Measurements from ENCODE around the gene VAV2.

VAV2 gene

GRCh38 chr9:133819923-133820322 is 172.2 kb downstream of the VAV2 start:
- H3K4me1 ChIP-seq (ENCODE audit: control insufficient read depth, insufficient read depth, low read length): peaks cover 16% of the 10 kb centered on the region
- H3K4me3 ChIP-seq (ENCODE audit: low read depth, low read length): no peak overlapping the region
- H3K9ac ChIP-seq (ENCODE audit: low read depth, low read length): no peak overlapping the region
- H3K27me3 ChIP-seq (ENCODE audit: control insufficient read depth, insufficient read depth, low read length): no peaks in the 10 kb centered on the region
- no peaks in the 10 kb centered on the region for H3K9me3 ChIP-seq (ENCODE audit: control insufficient read depth, insufficient read depth, low read length)
- no peaks in the 10 kb centered on the region for H3K36me3 ChIP-seq (ENCODE audit: control insufficient read depth, insufficient read depth, low read length)
- H3K27ac ChIP-seq (ENCODE audit: low read depth, low read length): no peak overlapping the region

GRCh38 chr9:133818444-133818843 is 173.7 kb downstream of the VAV2 start:
- no peak overlapping the region for H3K9ac ChIP-seq (ENCODE audit: low read depth, low read length)
- no peaks in the 10 kb centered on the region for H3K27me3 ChIP-seq (ENCODE audit: control insufficient read depth, insufficient read depth, low read length)
- no peaks in the 10 kb centered on the region for H3K36me3 ChIP-seq (ENCODE audit: control insufficient read depth, insufficient read depth, low read length)
- H3K4me3 ChIP-seq (ENCODE audit: low read depth, low read length): no peak overlapping the region
- no peak overlapping the region for H3K27ac ChIP-seq (ENCODE audit: low read depth, low read length)
- H3K9me3 ChIP-seq (ENCODE audit: control insufficient read depth, insufficient read depth, low read length): no peaks in the 10 kb centered on the region
- peaks cover 2% of the 10 kb centered on the region; the same call in 1 of the 2 replicates for H3K4me1 ChIP-seq (ENCODE audit: control insufficient read depth, insufficient read depth, low read length)

- no peaks in the 10 kb centered on the region for H3K27me3 ChIP-seq (ENCODE audit: control insufficient read depth, insufficient read depth, low read length)
- no peak overlapping the region for H3K9ac ChIP-seq (ENCODE audit: low read depth, low read length)
- H3K4me1 ChIP-seq (ENCODE audit: control insufficient read depth, insufficient read depth, low read length): no peaks in the 10 kb centered on the region
- H3K36me3 ChIP-seq (ENCODE audit: control insufficient read depth, insufficient read depth, low read length): no peaks in the 10 kb centered on the region
- no peaks in the 10 kb centered on the region for H3K9me3 ChIP-seq (ENCODE audit: control insufficient read depth, insufficient read depth, low read length)
- H3K27ac ChIP-seq (ENCODE audit: low read depth, low read length): no peak overlapping the region
- no peak overlapping the region for H3K4me3 ChIP-seq (ENCODE audit: low read depth, low read length)
Observed at GRCh38 chr9:133815781-133816180, 176.3 kb downstream of the VAV2 start.

GRCh38 chr9:133814586-133815208 is 177.4 kb downstream of the VAV2 start:
- Histone ChIP-seq H3K4me3 (ENCODE audit: low read depth, low read length) (no peak overlapping the region), H3K4me1 (ENCODE audit: control insufficient read depth, insufficient read depth, low read length) (no peaks in the 10 kb centered on the region), H3K27me3 (ENCODE audit: control insufficient read depth, insufficient read depth, low read length) (no peaks in the 10 kb centered on the region), H3K9me3 (ENCODE audit: control insufficient read depth, insufficient read depth, low read length) (no peaks in the 10 kb centered on the region), H3K27ac (ENCODE audit: low read depth, low read length) (no peak overlapping the region), H3K9ac (ENCODE audit: low read depth, low read length) (no peak overlapping the region), H3K36me3 (ENCODE audit: control insufficient read depth, insufficient read depth, low read length) (peaks cover 5% of the 10 kb centered on the region; the same call in 1 of the 2 replicates)

- no peak overlapping the region for H3K27ac ChIP-seq (ENCODE audit: low read depth, low read length)
Observed at GRCh38 chr9:133813749-133814585, 178.2 kb downstream of the VAV2 start.

GRCh38 chr9:133812941-133813748 is 179.0 kb downstream of the VAV2 start:
- H3K27ac ChIP-seq (ENCODE audit: low read depth, low read length): no peak overlapping the region
- no peak overlapping the region for H3K9ac ChIP-seq (ENCODE audit: low read depth, low read length)

More at GRCh38 chr9:133813749-133814585, 178.2 kb downstream of the VAV2 start:
- Histone ChIP-seq H3K9me3 (ENCODE audit: control insufficient read depth, insufficient read depth, low read length) (no peaks in the 10 kb centered on the region), H3K4me1 (ENCODE audit: control insufficient read depth, insufficient read depth, low read length) (no peaks in the 10 kb centered on the region), H3K27me3 (ENCODE audit: control insufficient read depth, insufficient read depth, low read length) (no peaks in the 10 kb centered on the region), H3K9ac (ENCODE audit: low read depth, low read length) (no peak overlapping the region), H3K4me3 (ENCODE audit: low read depth, low read length) (no peak overlapping the region), H3K36me3 (ENCODE audit: control insufficient read depth, insufficient read depth, low read length) (peaks cover 11% of the 10 kb centered on the region; the same call in 1 of the 2 replicates)

GRCh38 chr9:133812077-133812868 is 179.9 kb downstream of the VAV2 start:
- Histone ChIP-seq H3K4me1 (ENCODE audit: control insufficient read depth, insufficient read depth, low read length) (no peaks in the 10 kb centered on the region), H3K36me3 (ENCODE audit: control insufficient read depth, insufficient read depth, low read length) (peaks cover 27% of the 10 kb centered on the region; the same call in 1 of the 2 replicates), H3K4me3 (ENCODE audit: low read depth, low read length) (no peak overlapping the region), H3K9me3 (ENCODE audit: control insufficient read depth, insufficient read depth, low read length) (no peaks in the 10 kb centered on the region), H3K27me3 (ENCODE audit: control insufficient read depth, insufficient read depth, low read length) (no peaks in the 10 kb centered on the region), H3K27ac (ENCODE audit: low read depth, low read length) (no peak overlapping the region), H3K9ac (ENCODE audit: low read depth, low read length) (no peak overlapping the region)

More at GRCh38 chr9:133812941-133813748, 179.0 kb downstream of the VAV2 start:
- H3K9me3 ChIP-seq (ENCODE audit: control insufficient read depth, insufficient read depth, low read length): no peaks in the 10 kb centered on the region
- H3K36me3 ChIP-seq (ENCODE audit: control insufficient read depth, insufficient read depth, low read length): peaks cover 19% of the 10 kb centered on the region; the same call in 1 of the 2 replicates
- H3K27me3 ChIP-seq (ENCODE audit: control insufficient read depth, insufficient read depth, low read length): no peaks in the 10 kb centered on the region
- no peaks in the 10 kb centered on the region for H3K4me1 ChIP-seq (ENCODE audit: control insufficient read depth, insufficient read depth, low read length)
- no peak overlapping the region for H3K4me3 ChIP-seq (ENCODE audit: low read depth, low read length)

GRCh38 chr9:133811471-133811870 is 180.7 kb downstream of the VAV2 start:
- H3K9ac ChIP-seq (ENCODE audit: low read depth, low read length): no peak overlapping the region
- H3K27me3 ChIP-seq (ENCODE audit: control insufficient read depth, insufficient read depth, low read length): no peaks in the 10 kb centered on the region
- H3K36me3 ChIP-seq (ENCODE audit: control insufficient read depth, insufficient read depth, low read length): peaks cover 32% of the 10 kb centered on the region; the same call in 1 of the 2 replicates
- H3K4me3 ChIP-seq (ENCODE audit: low read depth, low read length): no peak overlapping the region
- H3K27ac ChIP-seq (ENCODE audit: low read depth, low read length): no peak overlapping the region
- no peaks in the 10 kb centered on the region for H3K4me1 ChIP-seq (ENCODE audit: control insufficient read depth, insufficient read depth, low read length)
- H3K9me3 ChIP-seq (ENCODE audit: control insufficient read depth, insufficient read depth, low read length): no peaks in the 10 kb centered on the region

- Histone ChIP-seq H3K4me1 (ENCODE audit: control insufficient read depth, insufficient read depth, low read length) (no peaks in the 10 kb centered on the region), H3K4me3 (ENCODE audit: low read depth, low read length) (no peak overlapping the region), H3K27me3 (ENCODE audit: control insufficient read depth, insufficient read depth, low read length) (no peaks in the 10 kb centered on the region), H3K9me3 (ENCODE audit: control insufficient read depth, insufficient read depth, low read length) (no peaks in the 10 kb centered on the region), H3K9ac (ENCODE audit: low read depth, low read length) (no peak overlapping the region), H3K36me3 (ENCODE audit: control insufficient read depth, insufficient read depth, low read length) (peaks cover 32% of the 10 kb centered on the region; the same call in 1 of the 2 replicates), H3K27ac (ENCODE audit: low read depth, low read length) (no peak overlapping the region)
Observed at GRCh38 chr9:133810556-133811195, 181.4 kb downstream of the VAV2 start.

- Histone ChIP-seq H3K4me1 (ENCODE audit: control insufficient read depth, insufficient read depth, low read length) (no peaks in the 10 kb centered on the region), H3K4me3 (ENCODE audit: low read depth, low read length) (no peak overlapping the region), H3K36me3 (ENCODE audit: control insufficient read depth, insufficient read depth, low read length) (peaks cover 32% of the 10 kb centered on the region; the same call in 1 of the 2 replicates), H3K9me3 (ENCODE audit: control insufficient read depth, insufficient read depth, low read length) (no peaks in the 10 kb centered on the region), H3K27ac (ENCODE audit: low read depth, low read length) (no peak overlapping the region), H3K9ac (ENCODE audit: low read depth, low read length) (no peak overlapping the region), H3K27me3 (ENCODE audit: control insufficient read depth, insufficient read depth, low read length) (no peaks in the 10 kb centered on the region)
Observed at GRCh38 chr9:133809335-133809734, 182.8 kb downstream of the VAV2 start.

All from HUES48 (cell line).